Lower lobe of right lung (tissue), 2 donors: Measurements from ENCODE around the gene ROR1. TPM values are rescaled to one million over a fixed set of nuclear protein-coding genes. Genes with fewer than 3 reads are reported as not detected.

Source experiments
- ATAC-seq, 2 donors: fragments of 200-7000 bp; cut with Tn5 transposase; one replicate each; pipeline ENCODE4 v1.9.1; 2020 to 2022; ENCODE audit warnings: mild to moderate bottlenecking in 2 of 2, moderate library complexity in 2 of 2
- DNase-seq: peaks from one replicate; pipeline ENCODE4 v3.0.0-alpha.2; 2020
- H3K27ac ChIP-seq: fragments of 200-600 bp; one replicate; pipeline ENCODE4 v1.8.0; 2022
- H3K27me3 ChIP-seq: fragments of 200-600 bp; one replicate; pipeline ENCODE4 v1.8.0; 2022; ENCODE audit warnings: low read depth
- H3K36me3 ChIP-seq: fragments of 200-600 bp; one replicate; pipeline ENCODE4 v1.8.0; 2022; ENCODE audit warnings: mild to moderate bottlenecking
- H3K4me1 ChIP-seq: fragments of 200-600 bp; one replicate; pipeline ENCODE4 v1.8.0; 2022
- H3K4me3 ChIP-seq: fragments of 200-600 bp; one replicate; pipeline ENCODE4 v1.8.0; 2022; ENCODE audit warnings: mild to moderate bottlenecking
- H3K9me3 ChIP-seq: fragments of 200-600 bp; one replicate; pipeline ENCODE4 v1.8.0; 2022
- CTCF ChIP-seq: fragments of 200-600 bp; IDR thresholded peaks from one replicate; pipeline ENCODE4 v1.8.0; 2022; ENCODE audit warnings: antibody characterized with exemption, mild to moderate bottlenecking
- intact Hi-C: fragments of 100-400 bp; cut with DNase I; formaldehyde crosslinking; loops from one replicate; pipeline ENCODE4 v1.11.0; 2022
- total RNA-seq: library from RNA; stranded (reverse); fragmentation: NEBNext Ultra II Directional; extraction: Animal tissue kit (Norgen Biotek cat#: 25700); gene quantifications from one replicate; pipeline ENCODE4 v1.2.1, GENCODE V29; 2021
- donor health status: DM: no; HTN: yes; CAD: no; lungs with severe emphysema.

ROR1 gene
- total RNA-seq, 1 donor from 2014 or later: 15.8 TPM

- no peak overlapping the region for H3K27ac ChIP-seq
- no peak for TF ChIP-seq CTCF
- no peaks in the 10 kb centered on the region for H3K27me3 ChIP-seq
- ATAC-seq (no peak), DNase-seq (no peak)
- H3K9me3 ChIP-seq: no peaks in the 10 kb centered on the region
- intact Hi-C loops: no loop called here
- no peak overlapping the region for H3K4me3 ChIP-seq
- no peaks in the 10 kb centered on the region for H3K4me1 ChIP-seq
- H3K36me3 ChIP-seq: no peaks in the 10 kb centered on the region
These were observed 257.4 kb downstream of the ROR1 start for GRCh38 chr1:64031236-64031635.

- H3K9me3 ChIP-seq: no peaks in the 10 kb centered on the region
- ATAC-seq: no peak
- peaks cover 7% of the 10 kb centered on the region for H3K4me1 ChIP-seq
- no peak overlapping the region for H3K4me3 ChIP-seq
- H3K27ac ChIP-seq: no peak overlapping the region
- no peak for TF ChIP-seq CTCF
- intact Hi-C loops: no loop called here
- no peak for DNase-seq
- H3K27me3 ChIP-seq: no peaks in the 10 kb centered on the region
- H3K36me3 ChIP-seq: no peaks in the 10 kb centered on the region
These were observed 259.9 kb downstream of the ROR1 start for GRCh38 chr1:64033667-64034220.

GRCh38 chr1:64036549-64036948 is 262.7 kb downstream of the ROR1 start:
- DNase-seq (no peak), ATAC-seq (no peak)
- Histone ChIP-seq H3K4me3 (no peak overlapping the region), H3K36me3 (no peaks in the 10 kb centered on the region), H3K27me3 (no peaks in the 10 kb centered on the region), H3K4me1 (peaks cover 16% of the 10 kb centered on the region), H3K9me3 (no peaks in the 10 kb centered on the region), H3K27ac (no peak overlapping the region)
- intact Hi-C loops: no loop called here
- no peak for TF ChIP-seq CTCF

- DNase-seq (no peak), ATAC-seq (no peak)
- Histone ChIP-seq H3K4me3 (no peak overlapping the region), H3K9me3 (no peaks in the 10 kb centered on the region), H3K36me3 (no peaks in the 10 kb centered on the region), H3K27me3 (no peaks in the 10 kb centered on the region), H3K27ac (no peak overlapping the region), H3K4me1 (peaks cover 25% of the 10 kb centered on the region)
- no peak for TF ChIP-seq CTCF
- intact Hi-C loops: no loop called here
These were observed 264.3 kb downstream of the ROR1 start for GRCh38 chr1:64038119-64038518.

- no peak for TF ChIP-seq CTCF
- intact Hi-C loops: no loop called here
- ATAC-seq (no peak), DNase-seq (no peak)
- Histone ChIP-seq H3K36me3 (no peaks in the 10 kb centered on the region), H3K4me1 (peaks cover 25% of the 10 kb centered on the region), H3K27me3 (no peaks in the 10 kb centered on the region), H3K27ac (no peak overlapping the region), H3K9me3 (no peaks in the 10 kb centered on the region), H3K4me3 (no peak overlapping the region)
These were observed 265.1 kb downstream of the ROR1 start for GRCh38 chr1:64038965-64039364.
